ENCODE measurements around the gene CCDC188.
A peak's percentile ranks its signal among the peaks of the same experiment; 100 is the strongest.
"Not testable (repeated sequence)": the region's sequence is repeated elsewhere in the genome, so short reads cannot be mapped to it uniquely, and the experiment has no call there.

Gene CCDC188

GRCh38 chr22:20169253-20169822 is 18.5 kb upstream of the CCDC188 start:
- no peak for DNase-seq

GRCh38 chr22:20167643-20168322 is 16.9 kb upstream of the CCDC188 start:
- no peak for DNase-seq

DNA sequence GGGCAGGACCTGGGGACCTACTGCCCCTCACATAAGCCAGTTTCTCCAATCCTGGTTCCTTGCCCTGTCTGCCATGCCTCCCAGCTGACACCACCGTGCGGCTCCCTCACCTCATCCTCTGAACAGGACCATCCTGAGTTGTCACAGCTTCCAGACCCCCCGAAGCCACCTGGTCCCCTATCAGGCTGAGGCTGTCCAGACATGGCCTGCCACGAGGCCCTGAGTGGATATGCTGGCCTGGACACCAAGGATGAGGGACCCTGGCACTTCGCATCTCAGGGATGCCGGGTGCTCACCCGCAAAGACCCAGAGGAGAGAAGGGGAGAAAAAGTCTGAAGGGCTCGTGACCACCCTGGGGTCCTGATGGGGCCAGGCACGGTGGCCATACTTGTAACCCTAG is 15.8 kb upstream of the CCDC188 start:
- DNase-seq = no peak

GRCh38 chr22:20165913-20166312 is 15.1 kb upstream of the CCDC188 start:
- DNase-seq = no peak

GRCh38 chr22:20165421-20165820 is 14.6 kb upstream of the CCDC188 start:
- DNase-seq = no peak

DNA sequence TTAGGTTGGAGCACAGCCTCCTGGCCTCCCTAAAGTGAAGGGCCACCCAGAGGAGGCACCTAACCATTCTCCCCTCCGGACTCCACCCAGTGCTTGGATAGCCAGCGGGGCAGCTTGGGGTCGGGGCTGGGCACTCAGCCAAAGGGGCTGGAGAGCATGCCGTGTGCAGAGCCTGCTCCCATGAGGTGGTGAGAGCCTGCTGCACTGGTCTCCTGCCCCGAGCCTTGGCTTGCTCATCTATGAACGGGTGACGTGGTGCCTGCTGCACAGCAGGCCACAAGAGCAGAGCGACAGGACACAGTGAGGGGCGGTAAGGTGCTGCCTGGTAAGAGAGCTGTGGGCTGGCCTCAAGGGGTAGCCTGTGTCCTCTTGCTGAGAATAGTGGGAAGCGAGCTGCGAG is 14.0 kb upstream of the CCDC188 start:
- DNase-seq = no peak

- DNase-seq = no peak
Observed at GRCh38 chr22:20160041-20160440, 9.2 kb upstream of the CCDC188 start.

DNA sequence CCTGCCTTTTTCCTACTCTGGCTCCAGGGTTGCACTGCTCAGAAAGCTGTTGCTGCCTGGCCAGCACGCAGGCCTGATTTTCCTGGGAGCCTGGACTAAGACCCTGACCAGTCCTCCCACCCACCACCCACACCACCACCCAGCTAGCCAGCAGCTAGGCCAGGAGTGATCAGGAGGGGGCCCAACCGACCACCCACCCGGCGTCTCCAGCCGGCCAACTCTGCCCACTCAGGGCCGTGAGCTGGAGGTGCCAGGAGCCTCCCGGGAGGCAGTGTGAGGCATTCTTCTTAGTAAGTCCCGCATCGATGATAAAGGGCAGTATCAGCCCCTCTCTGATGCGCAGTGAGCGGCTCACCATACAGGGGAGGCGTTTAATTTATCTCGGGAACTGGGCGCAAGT is 8.7 kb upstream of the CCDC188 start:
- DNase-seq = not testable (repeated sequence)

DNA sequence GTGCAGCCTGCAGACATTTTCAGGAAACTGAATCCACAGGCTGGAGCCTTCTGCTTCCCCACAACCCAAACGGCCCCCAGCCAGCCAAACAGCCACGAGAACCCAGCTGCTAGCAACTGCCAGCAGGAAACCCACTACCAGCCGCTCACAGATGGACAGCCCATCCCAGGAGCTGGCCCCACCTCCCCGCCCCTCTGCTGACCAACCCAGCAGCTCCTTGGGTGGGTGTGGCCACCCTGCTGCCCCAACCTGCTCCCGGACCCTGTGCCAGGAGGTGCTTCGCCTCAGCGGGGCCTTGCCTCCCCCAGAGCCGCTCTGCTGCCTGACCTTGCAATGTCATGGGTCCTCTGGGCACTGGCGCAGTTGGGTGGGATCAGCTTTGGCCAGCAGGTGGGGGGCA is 8.2 kb upstream of the CCDC188 start:
- DNase-seq = no peak

GRCh38 chr22:20158391-20159036 is 7.7 kb upstream of the CCDC188 start:
- DNase-seq = no peak

DNA sequence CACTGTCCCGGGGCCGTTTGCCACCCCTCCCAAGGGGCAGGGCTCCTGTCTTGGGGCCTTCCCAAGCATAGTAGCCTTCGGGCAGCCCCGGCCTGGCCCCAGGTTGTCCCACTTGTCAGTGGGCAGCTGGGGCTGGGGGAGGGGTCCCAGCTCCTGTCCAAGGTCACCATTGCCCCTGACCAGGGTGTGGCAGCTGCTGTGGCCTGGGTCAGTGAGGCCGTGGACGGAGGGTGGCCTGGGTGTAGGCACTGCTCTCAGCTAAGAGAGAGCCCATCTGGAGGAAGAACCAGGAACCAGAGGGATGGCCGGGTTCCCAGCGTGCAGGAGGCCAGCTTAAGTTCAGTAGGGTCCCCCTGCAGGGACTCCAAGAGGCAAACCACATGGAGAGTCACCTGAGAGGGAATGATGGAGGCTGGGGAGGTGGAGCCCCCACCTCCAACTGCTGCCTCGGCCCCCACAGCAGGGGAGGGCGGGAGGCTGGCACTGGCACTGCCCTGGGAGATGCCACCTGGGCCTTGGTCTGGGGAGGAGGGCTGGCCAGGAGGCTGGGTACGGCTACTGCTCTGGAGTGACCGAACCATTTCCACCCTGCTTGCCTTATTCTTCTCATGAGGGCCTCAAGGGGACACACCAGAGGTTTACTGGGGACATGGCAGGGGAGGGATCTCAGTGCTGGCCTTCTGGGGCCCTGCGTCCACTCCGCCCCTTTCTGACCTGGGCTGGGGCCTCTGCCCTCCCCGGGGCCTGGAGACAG is 6.8 kb upstream of the CCDC188 start:
- DNase-seq = no peak

DNA sequence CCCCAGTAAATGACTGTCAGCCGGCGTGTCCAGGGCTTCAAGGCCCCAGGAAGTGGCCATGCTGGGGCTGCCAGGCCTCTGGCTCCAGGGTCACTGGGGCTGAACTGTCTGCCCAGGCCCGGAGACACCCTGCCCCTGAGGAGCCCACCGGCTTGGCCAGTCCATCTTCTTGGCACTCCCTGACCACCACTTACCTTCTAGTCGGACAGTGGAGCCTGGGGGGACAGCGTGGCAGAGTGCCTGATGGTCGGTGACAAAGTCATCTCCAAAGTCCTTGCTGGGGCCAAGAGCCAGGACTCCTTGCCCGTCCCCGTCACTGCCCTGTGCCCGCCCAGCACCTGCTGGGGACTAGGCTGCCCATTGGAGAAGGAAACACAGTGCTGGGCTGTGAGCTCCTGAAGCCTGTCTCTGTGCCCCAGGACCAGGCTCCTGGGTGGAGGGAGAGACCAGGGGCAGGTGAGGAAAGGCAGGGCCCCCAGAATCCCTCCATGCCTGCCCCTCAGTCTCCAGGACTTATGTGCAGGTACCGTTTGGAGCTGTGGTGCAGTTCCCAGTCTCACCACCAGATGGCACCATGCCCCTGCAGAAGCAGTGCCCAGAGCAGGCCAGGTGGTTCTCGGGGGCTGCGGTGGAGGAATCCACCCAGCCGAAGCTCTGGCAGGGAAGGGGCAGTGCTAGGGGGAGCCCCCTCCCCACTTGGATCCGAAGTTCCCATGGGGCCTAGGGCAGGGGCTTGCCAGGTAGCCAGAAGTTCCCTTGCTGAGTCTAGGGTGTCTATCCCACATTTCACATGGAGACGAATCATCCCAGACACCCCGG is 6.0 kb upstream of the CCDC188 start:
- DNase-seq = peak; percentile 84

GRCh38 chr22:20156042-20156389 is 5.2 kb upstream of the CCDC188 start:
- no peak for DNase-seq

- no peak for DNase-seq
Observed at GRCh38 chr22:20155330-20156041, 4.6 kb upstream of the CCDC188 start.

GRCh38 chr22:20154602-20155187 is 3.8 kb upstream of the CCDC188 start:
- no peak for DNase-seq

GRCh38 chr22:20153945-20154344 is 3.1 kb upstream of the CCDC188 start:
- no peak for DNase-seq

- no peak for DNase-seq
Observed at GRCh38 chr22:20152464-20152890, 1.6 kb upstream of the CCDC188 start.

- no peak for DNase-seq
Observed at GRCh38 chr22:20151276-20151588, 377 bp upstream of the CCDC188 start.

- no peak for DNase-seq
Observed at GRCh38 chr22:20149257-20150250, 1.3 kb downstream of the CCDC188 start.

GRCh38 chr22:20148414-20148813 is 2.4 kb downstream of the CCDC188 start:
- DNase-seq = no peak
